IPS-NIHi7 (cell line): ENCODE data around the gene CENPX.

Source experiments
- DNase-seq: peaks from one replicate; pipeline ENCODE4 v3.0.0; 2012; ENCODE audit warnings: mixed read lengths; ENCODE audit errors: extremely low spot score

CENPX gene

GRCh38 chr17:81980707-81981343 lies 41.9 kb downstream of the CENPX start:
- no peak for DNase-seq

GRCh38 chr17:81980122-81980521 lies 42.6 kb downstream of the CENPX start:
- DNase-seq = no peak

GRCh38 chr17:81978524-81979298 lies 44.0 kb downstream of the CENPX start:
- DNase-seq = no peak

GRCh38 chr17:81977211-81977808 lies 45.4 kb downstream of the CENPX start, which contains the start of gene ASPSCR1:
TSS of gene ASPSCR1 (plus strand) at chr17:81977629. CDS start at chr17:81977647, 18 bp downstream.
- peak; percentile 94 for DNase-seq

- DNase-seq = no peak
Measured at GRCh38 chr17:81976332-81977210, 46.1 kb downstream of the CENPX start.

- DNase-seq = no peak
Measured at GRCh38 chr17:81973432-81973831, 49.2 kb downstream of the CENPX start.

GRCh38 chr17:81968850-81969812 lies 53.5 kb downstream of the CENPX start:
- no peak for DNase-seq
